DMS79 (cell line): Measurements from ENCODE around the gene EFS.
"Not testable (repeated sequence)": the region's sequence is repeated elsewhere in the genome, so short reads cannot be mapped to it uniquely, and the experiment has no call there.

Experiments
- DNase-seq: peaks from one replicate; lab custom pipeline; 2025; lab: John Stamatoyannopoulos, UW

The EFS gene

GRCh38 chr14:23365036-23365731 lies at the start of gene EFS:
Gene EFS (minus strand): TSS chr14:23365172. CDS start chr14:23365025, 147 bp downstream.
- DNase-seq: no peak

GRCh38 chr14:23414254-23414653 lies 49.3 kb upstream of the EFS start:
- DNase-seq: no peak

GRCh38 chr14:23413681-23414080 lies 48.7 kb upstream of the EFS start:
- no peak for DNase-seq

- DNase-seq: no peak
These were observed 46.9 kb upstream of the EFS start for GRCh38 chr14:23411563-23412525.

GRCh38 chr14:23409966-23410635 lies 45.1 kb upstream of the EFS start:
- no peak for DNase-seq

- no peak for DNase-seq
These were observed 44.5 kb upstream of the EFS start for GRCh38 chr14:23409475-23409874.

GRCh38 chr14:23408307-23408630 lies 43.3 kb upstream of the EFS start:
- DNase-seq: no peak

- no peak for DNase-seq
These were observed 42.7 kb upstream of the EFS start, which contains the start of gene MYH6 for GRCh38 chr14:23407516-23408306. Gene MYH6 (minus strand): TSS chr14:23408273. CDS start chr14:23407223, 1,050 bp downstream.

- DNase-seq: no peak
These were observed 41.9 kb upstream of the EFS start for GRCh38 chr14:23406725-23407355.

GRCh38 chr14:23406244-23406643 lies 41.3 kb upstream of the EFS start:
- DNase-seq: peak; percentile 57

GRCh38 chr14:23405516-23406025 lies 40.6 kb upstream of the EFS start:
- no peak for DNase-seq

GRCh38 chr14:23405096-23405495 lies 40.1 kb upstream of the EFS start:
- no peak for DNase-seq

GRCh38 chr14:23404331-23404900 lies 39.4 kb upstream of the EFS start:
- no peak for DNase-seq

- no peak for DNase-seq
These were observed 38.9 kb upstream of the EFS start for GRCh38 chr14:23403908-23404307.

- no peak for DNase-seq
These were observed 38.1 kb upstream of the EFS start for GRCh38 chr14:23403139-23403438.

- DNase-seq: no peak
These were observed 37.5 kb upstream of the EFS start for GRCh38 chr14:23402296-23403138.

- DNase-seq: no peak
These were observed 36.3 kb upstream of the EFS start for GRCh38 chr14:23401291-23401690.

GRCh38 chr14:23400496-23401149 lies 35.7 kb upstream of the EFS start:
- DNase-seq: not testable (repeated sequence)

GRCh38 chr14:23399591-23399990 lies 34.6 kb upstream of the EFS start:
- DNase-seq: no peak
